HG02884 (cell line): Measurements from ENCODE around the gene CCR8.
A peak's percentile ranks its signal among the peaks of the same experiment; 100 is the strongest.

Experiments used
- ATAC-seq: cut with Tn5 transposase; IDR thresholded peaks from one replicate; pipeline ENCODE4 v1.9.1; 2021; ENCODE audit warnings: mild to moderate bottlenecking, moderate library complexity; ENCODE audit not compliant: unreplicated experiment

The CCR8 gene, protein sequence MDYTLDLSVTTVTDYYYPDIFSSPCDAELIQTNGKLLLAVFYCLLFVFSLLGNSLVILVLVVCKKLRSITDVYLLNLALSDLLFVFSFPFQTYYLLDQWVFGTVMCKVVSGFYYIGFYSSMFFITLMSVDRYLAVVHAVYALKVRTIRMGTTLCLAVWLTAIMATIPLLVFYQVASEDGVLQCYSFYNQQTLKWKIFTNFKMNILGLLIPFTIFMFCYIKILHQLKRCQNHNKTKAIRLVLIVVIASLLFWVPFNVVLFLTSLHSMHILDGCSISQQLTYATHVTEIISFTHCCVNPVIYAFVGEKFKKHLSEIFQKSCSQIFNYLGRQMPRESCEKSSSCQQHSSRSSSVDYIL

DNA sequence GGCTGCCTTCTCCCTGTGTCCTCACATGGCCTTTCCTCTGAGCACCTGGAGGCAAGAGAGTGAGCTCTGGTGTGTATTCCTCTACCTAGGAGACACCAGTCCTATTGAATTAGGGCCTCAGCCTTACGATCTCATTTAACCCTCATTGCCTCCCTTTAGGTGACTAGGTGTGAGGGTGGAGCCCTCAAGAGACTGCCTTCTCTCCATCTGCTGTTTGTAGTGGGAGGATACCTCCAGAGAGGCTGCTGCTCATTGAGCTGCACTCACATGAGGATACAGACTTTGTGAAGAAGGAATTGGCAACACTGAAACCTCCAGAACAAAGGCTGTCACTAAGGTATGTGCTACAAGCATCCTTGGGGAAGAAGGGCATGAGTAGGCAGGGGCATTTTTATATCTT is at the start of gene CCR8:
CCR8 (plus strand) TSS at position 217 of the 400 bp plus-strand sequence. CDS start 2,623 bp downstream, outside the sequence.
- ATAC-seq, result no peak

DNA sequence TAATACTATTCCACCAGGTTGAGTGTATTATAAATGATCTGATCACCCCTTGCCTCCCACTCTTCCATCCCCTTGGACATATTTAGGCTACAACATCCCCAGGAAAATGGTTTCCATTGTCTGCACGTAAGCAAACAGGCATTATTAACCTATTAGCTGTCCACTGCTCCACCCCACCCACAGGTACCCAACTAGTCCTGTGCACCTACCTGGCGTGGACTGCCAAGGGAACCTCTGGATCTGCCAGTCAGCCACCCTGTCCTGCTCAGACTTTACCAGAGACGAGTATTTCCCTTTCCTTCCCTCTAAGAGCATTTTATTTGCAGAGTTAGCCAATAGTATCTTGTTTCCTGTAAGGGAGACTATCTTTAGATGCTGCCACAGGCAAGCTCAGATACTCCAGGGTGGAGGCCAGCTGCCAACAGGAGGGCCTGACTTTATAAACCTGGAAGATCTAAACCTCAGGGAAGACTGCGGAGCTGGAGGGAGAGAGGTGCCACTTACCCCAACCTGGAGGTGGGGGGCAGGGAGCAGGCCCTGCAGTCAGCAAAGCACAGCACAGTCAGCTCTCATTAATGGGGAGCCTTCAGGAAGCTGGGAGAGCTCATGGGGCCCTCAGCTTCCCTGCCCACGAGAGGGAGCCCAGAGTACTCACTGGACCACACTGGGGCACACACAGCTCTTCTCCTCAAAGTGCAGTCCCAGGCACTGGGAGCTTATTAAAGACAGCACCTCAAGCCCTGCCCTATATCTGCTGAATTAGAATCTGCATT is 49.6 kb upstream of the CCR8 start, which contains the start of gene CX3CR1:
CX3CR1 (minus strand) TSS at position 292 of the 773 bp plus-strand sequence. CDS start 13,527 bp downstream, outside the sequence.
- ATAC-seq, result no peak

DNA sequence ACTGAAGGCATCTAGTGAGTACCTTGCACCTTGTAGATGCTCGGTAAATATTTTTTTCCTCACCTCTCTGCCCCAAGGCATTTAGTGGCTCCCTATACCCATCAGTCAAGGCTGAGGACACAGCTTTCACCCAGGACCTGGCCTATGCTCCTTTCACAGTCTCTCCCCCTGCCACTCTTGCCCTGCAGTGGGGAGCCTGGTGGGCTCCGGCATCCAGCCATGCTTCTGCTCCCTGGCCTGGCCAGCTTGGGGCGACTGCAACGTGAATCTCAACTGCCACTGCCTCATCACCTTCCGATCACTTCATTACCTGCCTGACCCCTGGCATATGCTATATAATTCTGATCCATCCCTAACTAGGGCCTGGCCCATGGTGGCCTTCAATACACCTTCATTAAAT is 48.9 kb upstream of the CCR8 start:
- no peak for ATAC-seq

DNA sequence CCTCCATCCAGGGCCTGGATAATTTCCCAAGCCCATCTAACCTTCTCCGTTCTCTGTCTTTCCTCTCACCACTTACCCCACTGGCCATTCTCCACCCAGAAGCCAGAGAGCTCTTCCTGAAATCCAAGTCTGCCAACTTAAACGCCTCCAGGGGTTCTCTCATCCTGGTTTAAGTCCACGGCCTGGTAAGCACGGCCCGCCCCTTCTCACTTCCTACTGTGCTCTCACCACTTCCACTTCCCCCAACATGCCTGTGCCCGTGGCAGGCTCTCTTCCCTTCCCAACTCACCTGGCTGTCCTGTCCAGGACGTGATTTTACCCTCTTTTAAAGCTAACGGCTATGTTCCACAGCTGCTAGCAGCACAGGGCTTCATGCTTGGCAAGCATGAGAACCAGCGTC is 48.0 kb upstream of the CCR8 start:
- ATAC-seq, result no peak

DNA sequence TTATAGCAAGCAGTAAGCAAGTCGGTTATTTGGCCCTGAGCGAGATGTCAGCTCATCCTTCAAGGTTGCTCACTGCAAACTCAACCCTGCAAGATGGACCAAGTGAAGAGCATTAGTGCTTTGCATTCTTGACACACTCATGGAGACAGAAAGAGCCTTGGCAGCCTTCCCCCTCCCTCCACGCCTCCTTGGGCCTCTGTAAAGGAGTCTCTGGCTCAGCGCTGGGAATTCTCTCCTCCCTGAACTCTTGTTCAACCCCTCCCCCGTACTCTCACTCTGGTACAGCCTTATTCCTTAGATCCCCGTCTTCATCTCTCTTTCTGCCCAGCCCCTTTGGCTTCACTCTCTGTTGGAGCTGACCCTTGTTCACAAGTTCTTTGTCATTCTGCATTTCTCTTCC is 47.5 kb upstream of the CCR8 start:
- ATAC-seq, result no peak

DNA sequence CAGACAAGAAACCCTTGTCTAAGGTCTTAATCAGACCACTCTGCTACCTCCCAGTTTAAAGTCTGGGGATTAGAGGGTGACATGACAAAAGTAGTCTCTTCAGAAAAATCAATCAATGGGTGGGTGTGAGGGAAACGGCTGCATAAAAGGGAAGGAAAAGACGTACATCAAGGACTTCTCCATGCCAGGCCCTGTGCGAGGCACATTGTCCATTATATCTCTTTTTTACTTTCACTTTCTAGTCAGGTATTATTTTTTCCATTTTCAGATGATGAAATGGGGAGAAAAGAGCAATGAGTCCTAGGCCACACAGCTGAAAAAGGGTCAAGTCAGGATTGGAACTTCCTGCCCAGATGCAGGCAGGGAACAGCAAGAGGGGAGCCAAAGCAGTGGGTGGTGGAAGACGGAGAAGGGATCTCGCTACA is 45.0 kb upstream of the CCR8 start:
- ATAC-seq, result no peak

DNA sequence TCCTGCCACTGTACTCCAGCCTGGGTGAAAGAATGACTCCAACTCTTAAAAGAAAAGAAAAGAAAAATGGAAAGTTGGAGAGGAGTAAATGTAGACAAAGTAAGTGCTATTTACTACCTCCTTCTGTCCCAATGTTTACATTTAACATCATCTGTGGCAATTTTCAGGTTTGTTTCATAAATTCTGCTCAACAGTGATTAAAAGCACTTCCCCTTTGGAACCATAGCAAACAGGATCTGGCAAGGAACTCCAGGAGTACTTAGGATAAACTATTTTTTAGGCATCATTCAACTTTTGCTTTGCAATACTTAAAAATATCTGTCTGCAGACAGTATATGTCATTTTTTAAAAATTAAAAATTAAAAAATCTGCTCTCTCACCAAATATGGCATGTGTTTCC is 44.2 kb upstream of the CCR8 start:
- no peak for ATAC-seq

DNA sequence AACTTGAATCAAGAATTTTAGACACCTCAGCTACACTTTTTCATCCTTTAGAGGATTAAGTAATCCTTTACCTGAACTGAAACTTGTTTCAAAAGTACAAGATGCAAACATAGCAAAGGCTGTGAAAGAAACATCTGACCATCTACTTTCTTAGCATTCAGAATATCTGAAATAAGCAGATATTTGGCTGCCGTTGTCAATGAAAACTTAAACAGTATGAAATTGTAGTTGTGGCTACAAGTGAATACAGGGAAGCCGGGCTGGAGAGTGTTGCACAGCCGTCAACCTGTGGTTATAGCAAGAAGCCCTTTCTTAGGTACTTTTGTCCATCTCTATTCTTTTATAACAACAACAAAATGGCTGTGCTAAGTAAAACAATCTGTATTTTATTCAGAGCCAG is 42.7 kb upstream of the CCR8 start:
- no peak for ATAC-seq

DNA sequence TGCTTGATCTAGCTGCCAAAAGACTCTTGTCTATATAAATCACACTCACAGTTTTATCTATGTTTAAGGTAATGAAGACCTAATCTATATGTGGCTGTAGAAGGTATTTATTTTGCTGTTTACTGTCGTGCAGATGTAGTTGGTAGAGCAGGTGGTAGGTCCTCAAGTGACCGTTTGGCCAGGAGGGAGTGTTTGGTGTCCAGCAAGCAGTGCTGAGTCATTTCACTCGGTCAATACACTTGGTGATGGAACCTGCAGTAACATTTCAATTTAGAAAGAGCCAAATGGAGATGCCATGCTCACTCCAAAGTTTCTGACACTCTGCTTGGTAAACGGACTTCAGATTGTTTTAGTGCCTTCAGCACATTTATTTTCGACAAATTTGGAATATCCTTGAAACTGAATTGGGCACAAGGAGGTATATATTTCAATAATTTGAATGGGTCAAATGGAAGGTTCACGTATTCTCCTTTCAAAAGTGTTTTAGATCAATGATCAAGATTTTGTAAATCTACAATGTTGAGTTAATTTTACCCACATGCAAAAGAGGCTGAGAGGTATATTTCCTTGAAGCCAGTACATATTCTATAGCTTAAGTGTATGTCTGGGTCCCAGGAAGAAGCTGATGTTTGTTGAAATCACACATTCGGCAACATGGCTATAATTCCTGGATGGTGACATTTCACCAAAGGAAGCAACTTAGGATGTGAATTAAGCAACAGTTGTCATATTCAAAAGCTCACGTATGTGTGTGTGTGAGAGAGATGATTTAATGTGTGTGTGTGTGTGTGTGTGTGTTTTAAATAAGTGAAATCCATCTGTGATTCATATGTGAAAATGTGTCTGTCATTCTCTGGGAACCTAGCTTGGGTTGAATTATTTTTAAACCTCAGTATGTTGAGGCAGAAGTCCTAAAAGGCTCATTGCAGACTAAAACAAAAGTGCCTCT is 42.0 kb upstream of the CCR8 start:
- no peak for ATAC-seq

DNA sequence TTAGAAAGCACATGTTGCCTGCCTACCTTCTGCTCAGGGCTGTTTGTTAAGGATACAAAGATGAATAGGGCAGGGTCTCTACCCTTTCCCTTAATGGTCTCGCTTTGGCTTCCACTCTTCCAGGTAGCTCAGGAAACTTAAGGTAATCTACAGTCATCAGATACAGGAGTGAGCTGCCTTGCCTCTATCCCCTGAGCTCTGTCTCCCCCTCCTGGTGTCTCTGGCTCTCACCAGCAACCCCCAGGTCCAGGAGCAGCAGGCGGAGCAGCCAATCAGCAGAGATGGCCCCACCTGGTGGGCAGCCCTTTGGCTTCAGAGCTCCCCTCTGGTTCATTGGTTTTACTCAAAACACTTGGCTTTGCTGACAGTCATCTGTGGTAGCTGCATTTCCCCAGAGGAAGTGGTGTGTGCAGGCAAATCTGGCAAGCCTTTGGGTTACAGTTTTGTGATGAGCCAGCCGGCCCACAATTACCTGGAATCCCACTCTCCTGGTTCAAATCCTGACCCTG is 41.2 kb upstream of the CCR8 start:
- ATAC-seq, result peak; percentile 98

DNA sequence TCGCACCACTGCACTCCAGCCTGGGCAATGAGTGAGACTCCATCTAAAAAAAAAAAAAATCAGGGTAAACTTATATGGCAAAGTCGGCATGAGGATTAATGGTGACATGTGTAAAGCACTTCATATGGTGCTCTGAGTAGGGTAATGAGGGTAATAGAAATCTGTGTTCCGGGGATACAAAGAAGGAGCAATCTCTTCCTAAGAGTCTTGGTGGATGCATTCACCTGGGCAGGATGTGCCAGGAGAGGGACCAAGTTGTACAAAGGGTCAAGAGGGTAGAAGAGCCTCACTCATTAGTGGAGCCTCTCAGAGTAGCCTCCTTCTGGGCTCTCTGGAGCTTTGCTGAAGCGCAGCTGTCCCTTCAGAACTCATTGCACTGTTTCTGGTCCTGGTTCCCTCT is 40.4 kb upstream of the CCR8 start:
- ATAC-seq, result no peak

DNA sequence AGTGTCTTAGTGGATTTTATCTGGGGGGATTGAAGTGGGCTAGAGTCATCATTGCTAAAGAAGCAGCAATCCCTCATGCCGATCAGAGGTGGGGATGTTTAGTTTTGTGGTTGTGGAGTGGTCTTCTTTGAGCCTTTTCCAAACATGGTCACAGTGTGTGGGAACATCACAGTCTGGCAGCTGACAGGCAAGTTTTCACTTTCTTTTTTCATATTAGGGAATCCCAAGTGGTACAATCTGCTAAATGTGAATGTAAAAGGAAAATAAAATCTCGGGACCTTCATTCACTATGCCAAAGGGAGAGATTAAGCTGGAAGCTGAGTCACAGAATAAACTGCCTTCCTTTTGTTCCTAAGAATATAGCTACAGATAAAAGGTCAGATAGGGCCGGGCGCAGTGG is 39.3 kb upstream of the CCR8 start:
- no peak for ATAC-seq

DNA sequence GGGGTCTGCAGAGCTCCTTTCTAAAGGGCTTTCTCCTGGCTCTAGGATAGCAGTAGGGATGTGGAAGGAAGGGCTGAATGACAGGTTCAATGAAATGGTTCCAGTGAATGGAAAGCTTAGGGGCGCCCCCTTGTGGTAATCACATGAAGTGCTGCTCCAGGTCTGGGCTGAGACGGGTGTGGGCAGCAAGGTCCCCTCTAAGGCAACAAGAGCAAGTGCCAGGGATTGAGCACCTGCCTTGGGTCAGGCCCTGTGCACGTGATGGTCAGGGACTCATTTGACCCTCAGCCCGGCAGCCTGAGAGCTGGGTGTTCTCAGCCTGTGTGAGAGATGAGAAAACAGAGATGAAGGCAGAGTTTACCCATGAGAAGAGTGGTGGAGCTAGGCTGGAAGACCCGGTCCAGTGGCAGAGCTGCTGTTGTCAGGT is 37.6 kb upstream of the CCR8 start:
- ATAC-seq, result no peak

DNA sequence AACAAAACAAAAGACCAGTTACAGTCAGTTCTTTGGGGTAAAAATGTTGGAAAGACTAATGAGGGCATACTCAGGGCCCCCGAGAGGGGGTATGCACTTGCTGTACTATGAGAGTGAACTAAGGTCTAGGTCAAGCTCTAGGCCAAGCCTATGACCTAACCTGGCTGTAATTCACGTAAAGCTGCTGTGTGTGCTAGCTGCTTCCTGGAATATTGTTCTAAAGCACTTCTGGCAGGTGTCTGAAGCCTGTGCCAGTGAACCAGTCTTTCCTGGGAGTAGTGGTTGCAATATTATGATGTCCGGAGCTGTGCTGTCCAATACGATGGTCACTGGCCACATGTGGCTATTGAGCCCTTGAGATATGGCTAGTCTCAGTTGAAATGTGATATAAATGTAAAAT is 36.5 kb upstream of the CCR8 start:
- ATAC-seq, result no peak

DNA sequence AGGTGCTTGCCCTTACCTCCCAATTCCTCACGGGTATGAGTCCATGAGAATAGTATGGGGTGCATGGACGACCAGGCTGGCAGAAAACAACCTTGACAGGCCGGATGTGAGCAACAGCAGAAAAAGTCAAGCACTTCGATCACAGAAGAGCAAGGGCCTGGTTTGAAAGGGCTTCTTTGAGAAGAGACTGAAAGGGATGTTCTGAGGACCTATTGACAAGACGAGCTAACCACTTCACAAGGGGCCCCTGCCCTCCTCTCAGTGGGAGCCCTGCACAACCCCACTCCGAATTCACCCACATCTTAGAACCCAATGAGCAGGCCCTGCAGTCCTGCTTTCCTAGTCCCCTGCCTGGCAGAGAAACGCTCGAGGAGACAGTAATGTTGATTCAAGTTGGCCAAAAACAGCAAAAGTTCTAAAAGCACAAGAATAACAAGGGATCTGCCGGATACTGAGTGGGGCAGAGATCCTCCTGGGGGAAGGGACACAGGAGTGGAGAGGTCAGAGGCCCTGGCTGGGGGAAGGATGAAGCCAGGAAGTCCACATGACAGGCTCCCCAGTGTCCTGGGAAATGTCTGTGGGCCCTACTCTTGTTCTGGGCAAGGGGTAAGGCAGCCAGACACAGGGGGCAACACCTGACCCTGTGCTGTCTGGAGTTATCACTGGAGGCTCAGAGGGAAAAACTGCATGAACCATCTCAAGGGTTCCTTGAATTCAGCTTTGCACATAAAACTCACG is 34.9 kb upstream of the CCR8 start:
- no peak for ATAC-seq

DNA sequence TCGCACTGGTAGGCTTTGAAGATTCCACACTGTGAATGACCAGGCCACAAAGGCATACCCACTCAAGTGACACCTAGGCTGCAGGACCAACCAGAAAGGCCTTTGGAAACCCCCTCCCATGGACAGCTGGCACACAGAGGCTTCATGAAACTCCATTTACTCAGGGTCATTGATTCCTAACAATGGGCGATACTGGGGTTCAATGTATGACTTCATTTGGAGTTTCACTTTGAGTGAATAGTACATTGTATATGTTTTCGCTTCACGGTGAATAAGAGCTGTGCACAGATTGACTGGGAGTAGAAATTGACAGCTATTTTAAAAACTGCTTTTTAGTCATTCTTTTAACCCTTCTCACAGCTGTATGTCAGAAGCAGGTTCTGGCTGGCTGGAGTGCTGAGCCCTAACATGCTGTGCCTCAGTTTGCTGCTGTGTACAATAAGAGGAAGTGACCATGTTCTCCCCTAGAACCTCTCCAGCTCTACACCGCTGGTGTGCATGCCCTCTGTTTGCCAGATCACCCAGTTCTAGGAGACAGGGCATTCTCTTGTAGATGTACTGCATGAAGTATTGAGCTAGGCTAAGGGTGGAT is 34.2 kb upstream of the CCR8 start:
- peak; percentile 84 for ATAC-seq

DNA sequence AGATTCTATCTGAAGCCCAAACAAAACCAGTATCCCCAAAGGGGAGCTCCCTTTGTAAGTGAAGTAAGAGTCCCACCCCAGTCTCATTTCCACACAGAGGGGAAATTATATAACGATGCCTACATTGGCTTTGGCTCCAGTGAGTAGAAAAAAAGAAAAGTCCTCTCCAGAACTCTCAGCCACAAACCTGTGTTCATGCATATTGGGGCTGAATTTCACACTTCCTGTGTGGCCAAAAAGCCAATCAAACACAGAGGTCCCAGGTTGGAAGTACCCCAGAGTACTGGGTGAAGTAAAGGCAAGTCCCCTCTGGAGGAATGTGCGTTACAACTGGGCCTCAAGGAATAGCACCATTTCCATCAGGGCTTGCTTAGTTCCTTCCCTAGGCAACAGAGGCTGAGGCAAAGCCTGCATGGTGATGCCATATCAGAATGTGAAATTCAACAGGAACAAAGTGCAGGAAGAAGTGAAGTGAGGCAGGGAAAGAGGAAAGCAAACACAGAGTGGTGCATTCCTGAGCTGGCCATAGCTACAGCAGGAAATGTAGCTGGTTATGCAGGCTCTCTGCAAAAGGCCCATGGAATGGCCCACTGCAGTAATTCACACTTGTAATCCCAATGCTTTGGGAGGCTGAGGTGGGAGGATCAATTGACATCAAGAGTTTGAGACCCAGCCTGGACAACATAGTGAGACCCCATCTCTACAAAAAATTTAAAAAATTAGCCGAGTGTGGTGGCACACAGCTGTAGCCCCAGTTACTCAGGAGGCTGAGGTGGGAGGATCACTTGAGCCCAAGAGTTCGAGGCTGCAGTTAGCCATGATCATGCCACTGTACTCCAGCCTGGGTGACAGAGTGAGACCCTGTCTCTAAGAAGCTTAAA is 33.1 kb upstream of the CCR8 start:
- no peak for ATAC-seq

DNA sequence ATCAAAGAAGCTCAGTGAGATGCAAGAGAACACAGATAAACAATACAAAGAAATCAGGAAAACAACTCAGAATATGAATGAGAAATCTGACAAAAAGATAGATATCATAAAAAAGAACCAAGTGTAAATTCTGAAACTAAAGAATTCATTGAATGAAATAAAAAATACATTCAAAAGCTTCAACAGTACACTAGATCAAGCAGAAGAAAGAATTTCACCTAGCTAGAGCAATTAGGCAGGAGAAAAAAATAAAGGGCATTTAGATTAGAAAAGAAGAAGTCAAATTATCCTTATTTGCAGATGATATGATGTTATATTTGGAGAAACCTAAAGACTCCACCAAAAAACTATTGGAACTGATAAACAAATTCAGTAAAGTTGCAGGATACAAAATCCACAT is 30.2 kb upstream of the CCR8 start:
- no peak for ATAC-seq

DNA sequence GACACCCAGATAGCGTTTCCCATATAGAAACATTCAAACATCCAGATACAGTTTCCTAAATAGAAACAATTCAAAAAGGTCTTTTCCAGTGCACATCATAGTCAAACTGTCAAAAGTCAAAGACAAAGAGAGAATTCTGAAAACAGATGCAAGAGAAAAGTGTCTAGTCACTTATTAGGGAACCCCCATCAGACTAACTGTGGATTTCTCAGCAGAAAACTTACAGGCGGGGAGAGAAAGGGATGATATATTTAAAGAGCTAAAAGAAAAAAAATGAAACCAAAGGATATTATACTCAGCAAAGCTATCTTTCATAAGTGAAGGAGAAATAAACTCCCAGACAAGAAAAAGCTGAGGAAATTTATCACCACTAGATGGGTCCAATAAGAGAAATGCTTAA is 27.3 kb upstream of the CCR8 start:
- ATAC-seq, result no peak
